GM12865 (cell line): ENCODE data around the gene CXCR3.
"Not testable (repeated sequence)": the region's sequence is repeated elsewhere in the genome, so short reads cannot be mapped to it uniquely, and the experiment has no call there.

Experiments
- DNase-seq: peaks from one replicate; pipeline ENCODE4 v3.0.0; 2010; ENCODE audit warnings: low read depth
- H3K4me3 ChIP-seq: 2 replicates; pipeline ENCODE4 v1.5.1; 2011; ENCODE audit warnings: mild to moderate bottlenecking, low read depth, low read length, control low read depth
- TF ChIP-seq, protein P1 (sequence below): IDR thresholded peaks from 2 replicates; pipeline ENCODE4 v1.5.1; 2011; ENCODE audit warnings: low read length, control low read depth, low read depth, inconsistent platforms; ENCODE audit not compliant: insufficient read depth; ENCODE audit errors: missing control alignments

CXCR3 gene

DNA sequence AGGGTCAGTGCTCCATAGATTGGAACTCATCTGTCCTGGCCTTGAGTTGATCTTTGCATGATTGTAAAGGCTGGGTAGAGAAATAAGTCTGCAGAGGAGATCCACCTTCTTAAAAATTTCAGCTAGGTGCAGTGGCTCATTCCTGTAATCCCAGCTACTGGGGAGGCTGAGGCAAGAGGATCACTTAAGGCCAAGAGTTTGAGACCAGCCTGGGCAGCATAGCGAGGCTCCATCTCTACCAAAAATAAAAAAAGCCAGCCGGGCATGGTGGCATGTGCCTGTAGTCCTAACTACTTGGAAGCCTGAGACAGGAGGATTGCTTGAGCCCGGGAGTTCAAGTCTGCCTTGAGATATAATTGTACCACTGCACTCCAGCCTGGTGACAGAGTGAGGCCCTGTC, 476 bp upstream of the CXCR3 start:
- H3K4me3 ChIP-seq: peak overlapping the region; percentile 63
- no peak for DNase-seq
- TF ChIP-seq, protein P1, sequence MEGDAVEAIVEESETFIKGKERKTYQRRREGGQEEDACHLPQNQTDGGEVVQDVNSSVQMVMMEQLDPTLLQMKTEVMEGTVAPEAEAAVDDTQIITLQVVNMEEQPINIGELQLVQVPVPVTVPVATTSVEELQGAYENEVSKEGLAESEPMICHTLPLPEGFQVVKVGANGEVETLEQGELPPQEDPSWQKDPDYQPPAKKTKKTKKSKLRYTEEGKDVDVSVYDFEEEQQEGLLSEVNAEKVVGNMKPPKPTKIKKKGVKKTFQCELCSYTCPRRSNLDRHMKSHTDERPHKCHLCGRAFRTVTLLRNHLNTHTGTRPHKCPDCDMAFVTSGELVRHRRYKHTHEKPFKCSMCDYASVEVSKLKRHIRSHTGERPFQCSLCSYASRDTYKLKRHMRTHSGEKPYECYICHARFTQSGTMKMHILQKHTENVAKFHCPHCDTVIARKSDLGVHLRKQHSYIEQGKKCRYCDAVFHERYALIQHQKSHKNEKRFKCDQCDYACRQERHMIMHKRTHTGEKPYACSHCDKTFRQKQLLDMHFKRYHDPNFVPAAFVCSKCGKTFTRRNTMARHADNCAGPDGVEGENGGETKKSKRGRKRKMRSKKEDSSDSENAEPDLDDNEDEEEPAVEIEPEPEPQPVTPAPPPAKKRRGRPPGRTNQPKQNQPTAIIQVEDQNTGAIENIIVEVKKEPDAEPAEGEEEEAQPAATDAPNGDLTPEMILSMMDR: no peak

DNA sequence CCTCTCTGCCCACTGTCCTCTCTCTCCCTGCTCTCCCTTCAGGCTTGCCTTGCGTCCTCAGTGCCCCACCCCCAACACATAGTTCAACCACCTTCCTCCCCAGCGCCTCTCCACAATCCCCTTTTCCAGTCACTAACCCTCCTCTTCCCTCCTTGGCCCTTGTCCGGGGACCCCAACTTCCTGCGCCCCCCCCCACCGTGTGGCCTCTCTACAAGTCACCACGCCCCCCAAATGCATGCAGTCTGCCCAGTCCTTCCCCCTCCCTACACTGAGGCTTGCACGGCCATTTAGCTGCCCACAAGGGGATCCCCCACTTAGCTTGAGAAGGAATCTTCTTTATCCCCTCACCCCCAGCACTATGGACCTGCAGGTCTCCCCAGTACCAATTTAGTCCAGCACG, 569 bp downstream of the CXCR3 start:
- TF ChIP-seq, protein P1: no peak
- no peak for DNase-seq
- H3K4me3 ChIP-seq: peak overlapping the region; percentile 63

DNA sequence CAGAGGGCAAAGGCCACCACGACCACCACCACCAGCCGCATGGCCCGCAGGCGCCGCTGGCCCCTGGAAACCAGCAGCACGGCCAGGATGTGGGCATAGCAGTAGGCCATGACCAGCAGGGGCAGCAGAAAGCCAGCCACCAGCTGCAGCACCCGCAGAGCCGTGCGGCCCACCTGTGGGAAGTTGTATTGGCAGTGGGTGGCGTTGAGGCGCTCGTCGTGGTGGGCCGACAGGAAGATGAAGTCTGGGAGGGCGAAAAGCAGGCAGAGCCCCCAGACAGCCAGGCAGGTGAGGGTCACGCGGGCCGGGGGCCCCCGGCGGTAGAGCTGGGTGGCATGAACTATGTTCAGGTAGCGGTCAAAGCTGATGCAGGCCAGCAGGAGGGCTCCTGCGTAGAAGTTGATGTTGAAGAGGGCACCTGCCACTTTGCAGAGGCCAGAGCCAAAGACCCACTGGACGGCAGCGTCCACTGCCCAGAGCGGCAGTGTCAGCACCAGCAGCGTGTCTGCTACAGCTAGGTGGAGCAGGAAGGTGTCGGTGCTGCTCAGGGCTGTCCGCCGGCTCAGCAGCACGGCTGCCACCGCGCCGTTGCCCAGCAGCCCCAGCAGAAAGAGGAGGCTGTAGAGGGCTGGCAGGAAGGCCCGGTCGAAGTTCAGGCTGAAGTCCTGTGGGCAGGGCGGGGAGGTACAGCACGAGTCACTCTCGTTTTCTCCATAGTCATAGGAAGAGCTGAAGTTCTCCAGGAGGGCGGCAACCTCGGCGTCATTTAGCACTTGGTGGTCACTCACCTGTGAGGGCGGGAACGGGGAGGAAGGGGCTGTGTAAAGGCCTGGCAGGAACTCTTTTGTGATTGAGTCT, 1.4 kb downstream of the CXCR3 start:
- no peak for DNase-seq
- TF ChIP-seq, protein P1: no peak
- peak overlapping the region; percentile 63 for H3K4me3 ChIP-seq

DNA sequence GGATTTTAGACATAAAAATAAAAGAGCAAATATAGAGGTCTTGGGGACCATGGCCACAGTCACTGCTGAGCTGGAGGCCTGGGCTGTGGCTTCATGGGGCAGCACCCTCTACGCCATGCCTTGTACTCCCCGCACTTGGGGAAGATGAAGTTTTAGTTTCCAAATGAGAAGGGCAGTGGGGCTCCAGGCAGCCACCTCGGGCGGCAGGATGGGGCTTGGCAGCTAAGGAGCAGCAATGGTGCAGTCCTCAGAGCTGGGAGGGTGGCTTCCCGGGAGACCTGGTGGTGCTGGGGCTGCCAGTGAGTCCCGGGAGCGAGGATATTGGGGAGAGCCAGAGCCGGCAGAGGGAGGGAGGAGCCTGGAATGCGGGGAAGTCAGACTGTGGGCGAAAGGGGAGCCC, 2.4 kb downstream of the CXCR3 start:
- peak overlapping the region; percentile 39 for H3K4me3 ChIP-seq

DNA sequence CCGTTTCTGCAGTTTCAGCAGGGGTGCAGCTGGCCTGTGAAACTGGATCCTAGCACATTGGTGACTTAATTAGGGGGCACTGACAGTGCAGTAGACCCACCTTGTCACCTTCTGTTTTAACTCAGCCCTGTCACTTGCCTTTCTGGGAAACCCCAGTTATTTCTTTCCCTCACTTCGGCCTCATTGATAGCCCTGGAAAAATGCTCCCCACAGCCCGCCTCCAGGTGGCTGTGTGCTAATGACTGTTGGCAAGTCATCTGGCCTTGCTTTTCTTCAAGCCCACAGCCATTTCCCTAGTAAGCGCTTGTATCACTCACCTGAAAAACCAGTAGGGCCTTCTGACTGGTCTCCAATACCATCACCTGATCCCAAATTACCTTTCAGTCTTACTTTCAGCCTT, 3.3 kb downstream of the CXCR3 start:
- TF ChIP-seq, protein P1: no peak
- no peak overlapping the region for H3K4me3 ChIP-seq
- no peak for DNase-seq

More for the DNA sequence above, 2.4 kb downstream of the CXCR3 start:
- DNase-seq: no peak
- TF ChIP-seq, protein P1: no peak

DNA sequence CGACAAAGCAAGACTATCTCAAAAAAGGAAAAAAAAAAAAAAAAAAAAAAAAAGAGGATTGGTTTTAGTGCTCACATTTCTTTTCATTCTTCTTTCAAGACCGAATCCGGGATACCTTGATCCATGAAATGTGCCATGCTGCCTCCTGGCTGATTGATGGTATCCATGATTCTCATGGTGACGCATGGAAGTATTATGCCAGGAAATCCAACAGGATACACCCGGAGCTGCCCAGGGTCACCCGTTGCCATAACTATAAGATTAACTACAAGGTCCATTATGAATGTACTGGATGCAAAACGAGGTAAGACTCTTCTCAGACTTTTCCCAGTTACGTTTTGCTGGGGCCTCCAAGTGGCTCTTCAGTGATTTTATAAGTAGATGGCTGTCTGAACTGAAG, 6.1 kb downstream of the CXCR3 start:
- DNase-seq: no peak
- H3K4me3 ChIP-seq: no peak overlapping the region
- TF ChIP-seq, protein P1: no peak

DNA sequence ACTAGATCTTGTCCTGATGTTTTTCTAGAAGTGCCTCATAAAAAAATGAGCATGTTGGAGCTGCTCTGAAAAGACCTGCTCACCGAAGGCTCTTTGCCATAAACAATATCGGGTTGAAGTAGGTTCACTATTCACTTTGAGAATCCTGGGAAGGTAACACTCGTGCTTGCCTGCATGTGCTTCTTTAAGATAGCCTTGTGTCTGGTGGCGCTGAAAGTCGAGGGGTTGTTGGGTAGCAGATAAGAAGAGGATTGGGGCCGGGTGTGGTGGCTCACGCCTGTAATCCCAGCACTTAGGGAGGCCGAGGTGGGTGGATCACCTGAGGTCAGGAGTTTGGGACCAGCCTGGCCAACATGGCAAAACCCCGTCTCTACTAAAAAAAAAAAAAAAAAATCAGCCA, 6.6 kb downstream of the CXCR3 start:
- not testable (repeated sequence) for DNase-seq, H3K4me3 ChIP-seq
